GM18505 (cell line): Measurements from ENCODE around the gene ZC3H12A.

Experiments used
- ATAC-seq: cut with Tn5 transposase; IDR thresholded peaks from one replicate; pipeline ENCODE4 v1.9.1; 2021; ENCODE audit not compliant: unreplicated experiment
- POLR2A ChIP-seq: IDR thresholded peaks from 4 replicates; pipeline ENCODE4 v1.6.1; 2011; ENCODE audit warnings: borderline replicate concordance; ENCODE audit not compliant: insufficient read depth, insufficient read length; ENCODE audit errors: extremely low read depth

ZC3H12A gene

GRCh38 chr1:37469386-37469785 is 5.0 kb upstream of the ZC3H12A start:
- no peak for ATAC-seq
- no peak for TF ChIP-seq POLR2A

GRCh38 chr1:37471345-37472231 is 2.8 kb upstream of the ZC3H12A start:
- no peak for TF ChIP-seq POLR2A
- ATAC-seq, result no peak

- no peak for TF ChIP-seq POLR2A
- no peak for ATAC-seq
Observed at GRCh38 chr1:37472281-37472680, 2.1 kb upstream of the ZC3H12A start.

- no peak for TF ChIP-seq POLR2A
- ATAC-seq, result no peak
Observed at GRCh38 chr1:37472994-37473393, 1.4 kb upstream of the ZC3H12A start.

- ATAC-seq, result no peak
- TF ChIP-seq POLR2A, result no peak
Observed at GRCh38 chr1:37473431-37474045, 842 bp upstream of the ZC3H12A start.

- no peak for TF ChIP-seq POLR2A
- ATAC-seq, result no peak
Observed at GRCh38 chr1:37474697-37475379, 458 bp downstream of the ZC3H12A start.

- ATAC-seq, result no peak
- peak; percentile 38 for TF ChIP-seq POLR2A
Observed at GRCh38 chr1:37475380-37476086, 1.2 kb downstream of the ZC3H12A start.

- ATAC-seq, result no peak
- TF ChIP-seq POLR2A, result peak; percentile 19
Observed at GRCh38 chr1:37476087-37476452, 1.7 kb downstream of the ZC3H12A start.

GRCh38 chr1:37476460-37477197 is 2.2 kb downstream of the ZC3H12A start:
- ATAC-seq, result no peak
- TF ChIP-seq POLR2A, result peak; percentile 3

GRCh38 chr1:37477198-37477931 is 3.0 kb downstream of the ZC3H12A start:
- peak; percentile 35 for ATAC-seq
- peak; percentile 71 for TF ChIP-seq POLR2A

- ATAC-seq, result no peak
- no peak for TF ChIP-seq POLR2A
Observed at GRCh38 chr1:37477946-37478345, 3.6 kb downstream of the ZC3H12A start.

- TF ChIP-seq POLR2A, result no peak
- no peak for ATAC-seq
Observed at GRCh38 chr1:37478451-37478881, 4.1 kb downstream of the ZC3H12A start.
